A673 (cell line): ENCODE results near the gene ST6GALNAC5.

Source experiments
- EZH2 ChIP-seq: fragments of 200-600 bp; sonication (generic); IDR thresholded peaks from 2 replicates; pipeline ENCODE4 v1.6.1; 2017; ENCODE audit warnings: borderline replicate concordance, low read depth, mild to moderate bottlenecking, mixed read lengths, antibody characterized with exemption, low read length; ENCODE audit not compliant: poor library complexity, severe bottlenecking
- TF ChIP-seq, protein P1 (sequence below): fragments of 300-800, 200-600 bp; sonication (generic); conservative IDR thresholded peaks from 2 replicates; pipeline ENCODE4 v1.5.1; 2017; ENCODE audit warnings: low read depth, mild to moderate bottlenecking, antibody characterized with exemption, low read length, moderate library complexity, mixed read lengths

DNA sequence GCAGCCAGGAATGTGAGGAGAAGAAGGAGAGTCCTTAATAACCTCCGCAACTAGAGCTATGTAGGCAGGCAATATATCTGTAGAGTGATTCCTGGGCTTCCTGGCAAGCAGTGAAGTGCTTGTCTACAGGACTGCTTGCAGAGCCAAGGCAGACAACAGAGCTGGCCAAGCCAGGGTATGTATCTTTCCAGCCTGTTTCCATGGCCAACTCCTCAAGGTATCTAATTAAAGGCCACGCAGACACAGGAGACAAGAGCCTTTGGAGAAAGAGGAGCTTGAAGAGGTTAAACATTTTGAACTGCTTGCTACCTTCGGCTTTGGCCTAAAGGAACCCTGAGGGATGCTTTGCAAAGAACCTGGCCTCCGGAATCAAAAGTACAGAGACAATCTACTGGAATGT is 214.6 kb downstream of the ST6GALNAC5 start:
- TF ChIP-seq, protein P1, sequence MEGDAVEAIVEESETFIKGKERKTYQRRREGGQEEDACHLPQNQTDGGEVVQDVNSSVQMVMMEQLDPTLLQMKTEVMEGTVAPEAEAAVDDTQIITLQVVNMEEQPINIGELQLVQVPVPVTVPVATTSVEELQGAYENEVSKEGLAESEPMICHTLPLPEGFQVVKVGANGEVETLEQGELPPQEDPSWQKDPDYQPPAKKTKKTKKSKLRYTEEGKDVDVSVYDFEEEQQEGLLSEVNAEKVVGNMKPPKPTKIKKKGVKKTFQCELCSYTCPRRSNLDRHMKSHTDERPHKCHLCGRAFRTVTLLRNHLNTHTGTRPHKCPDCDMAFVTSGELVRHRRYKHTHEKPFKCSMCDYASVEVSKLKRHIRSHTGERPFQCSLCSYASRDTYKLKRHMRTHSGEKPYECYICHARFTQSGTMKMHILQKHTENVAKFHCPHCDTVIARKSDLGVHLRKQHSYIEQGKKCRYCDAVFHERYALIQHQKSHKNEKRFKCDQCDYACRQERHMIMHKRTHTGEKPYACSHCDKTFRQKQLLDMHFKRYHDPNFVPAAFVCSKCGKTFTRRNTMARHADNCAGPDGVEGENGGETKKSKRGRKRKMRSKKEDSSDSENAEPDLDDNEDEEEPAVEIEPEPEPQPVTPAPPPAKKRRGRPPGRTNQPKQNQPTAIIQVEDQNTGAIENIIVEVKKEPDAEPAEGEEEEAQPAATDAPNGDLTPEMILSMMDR = no peak
- no peak for TF ChIP-seq EZH2
